ENCODE measurements around the gene NFX1. TPM values are rescaled to one million over a fixed set of nuclear protein-coding genes. Genes with fewer than 3 reads are reported as not detected.

Gene NFX1
- total and polyA plus RNA-seq, 10 of the 15 experiments (the other 5 are each of a cell fraction or from before 2014, with no cell fraction given), result 11.9 to 45.1 (median 36.1) TPM

DNA sequence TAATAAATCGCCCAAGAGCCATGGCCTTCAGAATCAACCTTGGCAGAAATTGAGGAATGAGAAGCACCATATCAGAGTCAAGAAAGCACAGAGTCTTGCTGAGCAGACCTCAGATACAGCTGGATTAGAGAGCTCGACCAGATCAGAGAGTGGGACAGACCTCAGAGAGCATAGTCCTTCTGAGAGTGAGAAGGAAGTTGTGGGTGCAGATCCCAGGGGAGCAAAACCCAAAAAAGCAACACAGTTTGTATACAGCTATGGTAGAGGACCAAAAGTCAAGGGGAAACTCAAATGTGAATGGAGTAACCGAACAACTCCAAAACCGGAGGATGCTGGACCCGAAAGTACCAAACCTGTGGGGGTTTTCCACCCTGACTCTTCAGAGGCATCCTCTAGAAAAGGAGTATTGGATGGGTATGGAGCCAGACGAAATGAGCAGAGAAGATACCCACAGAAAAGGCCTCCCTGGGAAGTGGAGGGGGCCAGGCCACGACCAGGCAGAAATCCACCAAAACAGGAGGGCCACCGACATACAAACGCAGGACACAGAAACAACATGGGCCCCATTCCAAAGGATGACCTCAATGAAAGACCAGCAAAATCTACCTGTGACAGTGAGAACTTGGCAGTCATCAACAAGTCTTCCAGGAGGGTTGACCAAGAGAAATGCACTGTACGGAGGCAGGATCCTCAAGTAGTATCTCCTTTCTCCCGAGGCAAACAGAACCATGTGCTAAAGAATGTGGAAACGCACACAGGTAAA lies 4.5 kb downstream of the NFX1 start:
- WGBS (ENCODE audit: insufficient coverage, insufficient replicate concordance, low lambda C conversion rate, missing lambda C conversion rate), result 35% methylated on average over 12 of the region's 12 CpGs
- TF ChIP-seq JUNB (IDR thresholded peaks at IDR 0.05) (no peak), IKZF2 (IDR thresholded peaks at IDR 0.05) (peak in 1 of 2 experiments; percentile 8; a peak in 1 of 4 replicates), IKZF1 (conservative IDR thresholded peaks at IDR 0.05) (peak; percentile 42), FOXK2 (IDR thresholded peaks at IDR 0.05) (no peak), SREBF2 (IDR thresholded peaks at IDR 0.05; ENCODE audit: low read length) (no peak), SIX5 (IDR thresholded peaks at IDR 0.05; ENCODE audit: low read depth, low read length, severe bottlenecking) (no peak), MEF2B (IDR thresholded peaks at IDR 0.05; ENCODE audit: partially characterized antibody, poor library complexity, severe bottlenecking) (peak; percentile 71), POLR2AphosphoS5 (IDR thresholded peaks at IDR 0.05; ENCODE audit: low read length) (peak; percentile 54; the same call in 1 of the 2 replicates), CHD2 (IDR thresholded peaks at IDR 0.05; ENCODE audit: borderline replicate concordance, low read depth, low read length) (0 out of 2 replicates have a peak, but pooled peaks have one; percentile 13), SUZ12 (IDR thresholded peaks at IDR 0.05; ENCODE audit: unreplicated experiment) (no peak), RUNX3 (IDR thresholded peaks at IDR 0.05; ENCODE audit: low read length) (peak; percentile 15; the same call in 1 of the 2 replicates)
- TF ChIP-seq, protein P1, sequence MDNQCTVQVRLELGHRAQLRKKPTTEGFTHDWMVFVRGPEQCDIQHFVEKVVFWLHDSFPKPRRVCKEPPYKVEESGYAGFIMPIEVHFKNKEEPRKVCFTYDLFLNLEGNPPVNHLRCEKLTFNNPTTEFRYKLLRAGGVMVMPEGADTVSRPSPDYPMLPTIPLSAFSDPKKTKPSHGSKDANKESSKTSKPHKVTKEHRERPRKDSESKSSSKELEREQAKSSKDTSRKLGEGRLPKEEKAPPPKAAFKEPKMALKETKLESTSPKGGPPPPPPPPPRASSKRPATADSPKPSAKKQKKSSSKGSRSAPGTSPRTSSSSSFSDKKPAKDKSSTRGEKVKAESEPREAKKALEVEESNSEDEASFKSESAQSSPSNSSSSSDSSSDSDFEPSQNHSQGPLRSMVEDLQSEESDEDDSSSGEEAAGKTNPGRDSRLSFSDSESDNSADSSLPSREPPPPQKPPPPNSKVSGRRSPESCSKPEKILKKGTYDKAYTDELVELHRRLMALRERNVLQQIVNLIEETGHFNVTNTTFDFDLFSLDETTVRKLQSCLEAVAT (IDR thresholded peaks at IDR 0.05), result peak; percentile 90
- intact Hi-C loops (cut with micrococcal nuclease; ENCODE audit: unreplicated experiment) (loop anchor here (10.0 kb wide), 1 partner anchor 130 kb away; the partner anchor contains the start of gene B4GALT1), in situ Hi-C loops (cut with MboI) (loop anchor here (5.0 kb wide), 1 partner anchor 48 kb away; no protein-coding TSS in a partner anchor)
- peak overlapping the region; percentile 55 for H3K4me3 ChIP-seq
- H4K20me1 ChIP-seq (ENCODE audit: control insufficient read depth, insufficient read depth), result no peaks in the 10 kb centered on the region
- no peak overlapping the region; the same call in 1 of the 2 replicates for H3K9ac ChIP-seq (ENCODE audit: control insufficient read depth, insufficient read depth, low read length)
- H3K27ac ChIP-seq (ENCODE audit: control insufficient read depth, insufficient read depth), result peak overlapping the region; percentile 77
- no peak for ATAC-seq
- DNase-seq (ENCODE audit: low read depth, low spot score), result no peak
- H3K36me3 ChIP-seq (ENCODE audit: control insufficient read depth in 2 of 2, insufficient read depth in 2 of 2, low read length in 1 of 2), result peaks cover 4 to 33% of the 10 kb centered on the region in 2 experiments; a peak in 3 of 4 replicates
- ChIA-PET POLR2A (interaction anchor here (0.5 to 1.3 kb wide), 2 partner anchors 20 to 25 kb away, joined by 3 read pairs; no protein-coding TSS in a partner anchor), SMC1A (ENCODE audit: uncharacterized antibody, unreplicated experiment) (interaction anchor here (0.8 to 1.0 kb wide), 2 partner anchors 9 to 24 kb away, joined by 3 read pairs; no protein-coding TSS in a partner anchor), CTCF (interaction anchor here (1.0 kb wide), 2 partner anchors 12 to 80 kb away, joined by 3 read pairs; no protein-coding TSS in a partner anchor), RAD21 (ENCODE audit: unreplicated experiment) (no interaction called here)
- H2AFZ ChIP-seq (ENCODE audit: control insufficient read depth, low read depth, low read length), result no peak overlapping the region
- peak overlapping the region; percentile 90 for H3K4me2 ChIP-seq (ENCODE audit: control insufficient read depth, insufficient read depth)
- H3K79me2 ChIP-seq (ENCODE audit: control insufficient read depth, insufficient read depth, low read length), result peaks cover 95% of the 10 kb centered on the region
- H3K4me1 ChIP-seq (ENCODE audit: control insufficient read depth, insufficient read depth, low read length), result peaks cover 31% of the 10 kb centered on the region
- no peaks in the 10 kb centered on the region for H3K9me3 ChIP-seq (replicated peaks; ENCODE audit: control insufficient read depth, insufficient read depth, low read length)
- no TSS peak for BruUV-seq (replicated peaks)
- H3K27me3 ChIP-seq (replicated peaks in 1 of 2; ENCODE audit: control insufficient read depth in 2 of 2, insufficient read depth in 2 of 2, low read length in 1 of 2), result no peaks in the 10 kb centered on the region
- FAIRE-seq, result no peak

Data from GM12878 (cell line).